GM13976 (cell line): Measurements from ENCODE around the gene COL4A6.

Experiments
- DNase-seq: peaks from one replicate; pipeline ENCODE4 v3.0.0; 2012; ENCODE audit warnings: low spot score
- CTCF ChIP-seq: IDR thresholded peaks from 2 replicates; pipeline ENCODE4 v1.5.1; 2012; ENCODE audit warnings: borderline replicate concordance, mild to moderate bottlenecking; ENCODE audit not compliant: insufficient read depth; ENCODE audit errors: extremely low read depth, missing control alignments, control extremely low read depth
- in situ Hi-C: fragments of 300-500 bp; cut with MboI; formaldehyde crosslinking; loops from one replicate; pipeline ENCODE4 v1.12.0; 2022; ENCODE audit warnings: low sequenced_read_pairs, mixed read lengths, inconsistent platforms; ENCODE audit not compliant: unreplicated experiment

The COL4A6 gene

GRCh38 chrX:108163333-108164082 is 274.7 kb downstream of the COL4A6 start:
- no peak for TF ChIP-seq CTCF
- in situ Hi-C loops: no loop called here
- no peak for DNase-seq

GRCh38 chrX:108162265-108162664 is 276.0 kb downstream of the COL4A6 start:
- DNase-seq: no peak
- TF ChIP-seq CTCF: no peak
- in situ Hi-C loops: no loop called here

GRCh38 chrX:108160309-108160708 is 277.9 kb downstream of the COL4A6 start:
- no peak for DNase-seq
- TF ChIP-seq CTCF: no peak
- in situ Hi-C loops: no loop called here

- in situ Hi-C loops: no loop called here
- TF ChIP-seq CTCF: no peak
- no peak for DNase-seq
Measured at GRCh38 chrX:108159028-108159670, 279.1 kb downstream of the COL4A6 start.

GRCh38 chrX:108157628-108158027 is 280.6 kb downstream of the COL4A6 start:
- in situ Hi-C loops: no loop called here
- TF ChIP-seq CTCF: no peak
- DNase-seq: no peak

- TF ChIP-seq CTCF: no peak
- DNase-seq: no peak
- in situ Hi-C loops: no loop called here
Measured at GRCh38 chrX:108156934-108157466, 281.2 kb downstream of the COL4A6 start.
